SIG-M5 treated with dmso at 0.1 percent for 504 hours (cell line): Measurements from ENCODE around the gene OR9G4.

ENCODE experiments used
- DNase-seq: peaks from one replicate; lab custom pipeline; 2025; ENCODE audit not compliant: unreplicated experiment; lab: John Stamatoyannopoulos, UW

OR9G4 gene

GRCh38 chr11:56748597-56748996 is at the start of gene OR9G4:
TSS of gene OR9G4 (minus strand) at chr11:56748697. CDS start at chr11:56743766, 4,931 bp downstream.
- DNase-seq, result no peak

GRCh38 chr11:56783448-56784041 is 35.0 kb upstream of the OR9G4 start:
- DNase-seq, result peak; percentile 38

- peak; percentile 6 for DNase-seq
Observed at GRCh38 chr11:56782167-56782847, 33.8 kb upstream of the OR9G4 start.

GRCh38 chr11:56776809-56777208 is 28.3 kb upstream of the OR9G4 start:
- DNase-seq, result no peak

GRCh38 chr11:56764976-56765375 is 16.5 kb upstream of the OR9G4 start:
- no peak for DNase-seq

- DNase-seq, result no peak
Observed at GRCh38 chr11:56751480-56751879, 3.0 kb upstream of the OR9G4 start.

- no peak for DNase-seq
Observed at GRCh38 chr11:56750190-56750589, 1.7 kb upstream of the OR9G4 start.

GRCh38 chr11:56740886-56741285 is 7.6 kb downstream of the OR9G4 start:
- no peak for DNase-seq

GRCh38 chr11:56740107-56740506 is 8.4 kb downstream of the OR9G4 start:
- DNase-seq, result no peak

- no peak for DNase-seq
Observed at GRCh38 chr11:56720513-56720912, 28.0 kb downstream of the OR9G4 start.

GRCh38 chr11:56716379-56716854 is 32.1 kb downstream of the OR9G4 start:
- no peak for DNase-seq

- DNase-seq, result no peak
Observed at GRCh38 chr11:56714206-56714605, 34.3 kb downstream of the OR9G4 start.

- DNase-seq, result no peak
Observed at GRCh38 chr11:56706486-56706885, 42.0 kb downstream of the OR9G4 start.

GRCh38 chr11:56705784-56706396 is 42.6 kb downstream of the OR9G4 start:
- DNase-seq, result no peak

- no peak for DNase-seq
Observed at GRCh38 chr11:56700914-56701485, 47.5 kb downstream of the OR9G4 start.

GRCh38 chr11:56700242-56700913 is 48.1 kb downstream of the OR9G4 start:
- DNase-seq, result no peak

- no peak for DNase-seq
Observed at GRCh38 chr11:56698795-56699194, 49.7 kb downstream of the OR9G4 start, which contains the start of gene OR9G1. TSS of gene OR9G1 (plus strand) at chr11:56699095. CDS start at chr11:56700388, 1,293 bp downstream.

GRCh38 chr11:56693428-56693827 is 55.1 kb downstream of the OR9G4 start:
- no peak for DNase-seq
